Nephron progenitor cell (in vitro differentiated cells): ENCODE measurements around the gene SCMH1.
A peak's percentile ranks its signal among the peaks of the same experiment; 100 is the strongest.

ENCODE experiments used
- DNase-seq: peaks from one replicate; pipeline ENCODE4 v3.0.0; 2021
- H3K27ac Mint-ChIP-seq: 2 replicates; pipeline ENCODE4 v1.8.0; 2021; ENCODE audit warnings: mild to moderate bottlenecking, moderate library complexity, mixed read lengths
- H3K27me3 Mint-ChIP-seq: 2 replicates; pipeline ENCODE4 v1.8.0; 2021; ENCODE audit warnings: mild to moderate bottlenecking, low read depth, mixed read lengths; ENCODE audit not compliant: poor library complexity
- H3K36me3 Mint-ChIP-seq: 2 replicates; pipeline ENCODE4 v1.8.0; 2021; ENCODE audit warnings: low read depth, mixed read lengths
- H3K4me1 Mint-ChIP-seq: 2 replicates; pipeline ENCODE4 v1.8.0; 2021; ENCODE audit warnings: mixed read lengths
- H3K4me3 Mint-ChIP-seq: 2 replicates; pipeline ENCODE4 v1.8.0; 2021; ENCODE audit warnings: mild to moderate bottlenecking, moderate library complexity, mixed read lengths
- H3K9me3 Mint-ChIP-seq: 2 replicates; pipeline ENCODE4 v1.8.0; 2021; ENCODE audit warnings: mild to moderate bottlenecking, moderate library complexity, mixed read lengths
- TF ChIP-seq, protein P1 (sequence below): fragments of 200-600 bp; sonication (generic); IDR thresholded peaks from 2 replicates; pipeline ENCODE4 v1.5.0; 2021; ENCODE audit warnings: antibody characterized with exemption

The SCMH1 gene

DNA sequence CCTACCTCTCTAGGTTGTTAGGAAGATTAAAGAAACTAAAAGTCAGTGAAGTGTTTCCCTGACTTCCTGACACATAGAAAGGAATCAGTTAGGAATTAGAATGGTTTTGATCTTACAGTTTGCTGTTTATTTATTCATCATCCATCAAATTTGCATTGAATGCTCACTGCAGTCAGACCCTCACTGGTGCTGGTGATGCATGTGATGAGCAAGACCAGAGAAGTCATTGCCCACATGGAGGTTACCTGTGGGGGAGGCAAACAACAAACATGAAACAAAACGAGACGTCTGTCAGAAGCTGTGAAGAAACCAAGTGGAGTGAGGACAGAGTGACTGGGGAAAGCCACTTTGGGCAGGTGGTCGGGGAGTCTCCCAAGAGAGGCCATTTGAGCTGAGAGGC lies 256.2 kb downstream of the SCMH1 start:
- peak overlapping the region; percentile 80 for H3K27ac Mint-ChIP-seq
- H3K27me3 Mint-ChIP-seq: peaks cover 3% of the 10 kb centered on the region
- DNase-seq: no peak
- H3K36me3 Mint-ChIP-seq: peaks cover 64% of the 10 kb centered on the region
- no peaks in the 10 kb centered on the region for H3K9me3 Mint-ChIP-seq
- peak overlapping the region; percentile 64 for H3K4me3 Mint-ChIP-seq
- TF ChIP-seq, protein P1, sequence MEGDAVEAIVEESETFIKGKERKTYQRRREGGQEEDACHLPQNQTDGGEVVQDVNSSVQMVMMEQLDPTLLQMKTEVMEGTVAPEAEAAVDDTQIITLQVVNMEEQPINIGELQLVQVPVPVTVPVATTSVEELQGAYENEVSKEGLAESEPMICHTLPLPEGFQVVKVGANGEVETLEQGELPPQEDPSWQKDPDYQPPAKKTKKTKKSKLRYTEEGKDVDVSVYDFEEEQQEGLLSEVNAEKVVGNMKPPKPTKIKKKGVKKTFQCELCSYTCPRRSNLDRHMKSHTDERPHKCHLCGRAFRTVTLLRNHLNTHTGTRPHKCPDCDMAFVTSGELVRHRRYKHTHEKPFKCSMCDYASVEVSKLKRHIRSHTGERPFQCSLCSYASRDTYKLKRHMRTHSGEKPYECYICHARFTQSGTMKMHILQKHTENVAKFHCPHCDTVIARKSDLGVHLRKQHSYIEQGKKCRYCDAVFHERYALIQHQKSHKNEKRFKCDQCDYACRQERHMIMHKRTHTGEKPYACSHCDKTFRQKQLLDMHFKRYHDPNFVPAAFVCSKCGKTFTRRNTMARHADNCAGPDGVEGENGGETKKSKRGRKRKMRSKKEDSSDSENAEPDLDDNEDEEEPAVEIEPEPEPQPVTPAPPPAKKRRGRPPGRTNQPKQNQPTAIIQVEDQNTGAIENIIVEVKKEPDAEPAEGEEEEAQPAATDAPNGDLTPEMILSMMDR: no peak
- peaks cover 68% of the 10 kb centered on the region for H3K4me1 Mint-ChIP-seq

DNA sequence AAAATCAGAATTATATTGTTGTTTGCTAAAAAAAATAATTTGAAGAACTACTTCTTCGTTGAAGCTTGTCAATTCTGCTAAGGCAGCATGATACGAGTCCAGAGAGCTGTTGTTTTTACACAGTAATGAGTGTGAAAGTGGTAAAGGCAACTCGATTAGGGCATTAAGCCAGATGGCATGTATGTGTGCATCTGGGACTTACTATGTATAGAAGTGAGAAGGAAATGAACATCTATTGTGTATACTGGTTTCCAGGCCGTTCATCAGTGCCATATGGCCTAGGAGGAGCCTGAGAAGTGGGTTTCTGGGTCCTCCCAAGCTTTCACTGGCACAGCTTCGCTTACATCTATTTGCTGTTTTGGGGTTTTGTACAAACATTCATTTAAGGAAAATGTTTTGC lies 256.9 kb downstream of the SCMH1 start:
- Mint-ChIP-seq H3K36me3 (peaks cover 57% of the 10 kb centered on the region), H3K9me3 (no peaks in the 10 kb centered on the region), H3K4me3 (no peak overlapping the region), H3K4me1 (peaks cover 74% of the 10 kb centered on the region), H3K27ac (peak overlapping the region; percentile 80), H3K27me3 (peaks cover 3% of the 10 kb centered on the region)
- DNase-seq: no peak
- TF ChIP-seq, protein P1: no peak

DNA sequence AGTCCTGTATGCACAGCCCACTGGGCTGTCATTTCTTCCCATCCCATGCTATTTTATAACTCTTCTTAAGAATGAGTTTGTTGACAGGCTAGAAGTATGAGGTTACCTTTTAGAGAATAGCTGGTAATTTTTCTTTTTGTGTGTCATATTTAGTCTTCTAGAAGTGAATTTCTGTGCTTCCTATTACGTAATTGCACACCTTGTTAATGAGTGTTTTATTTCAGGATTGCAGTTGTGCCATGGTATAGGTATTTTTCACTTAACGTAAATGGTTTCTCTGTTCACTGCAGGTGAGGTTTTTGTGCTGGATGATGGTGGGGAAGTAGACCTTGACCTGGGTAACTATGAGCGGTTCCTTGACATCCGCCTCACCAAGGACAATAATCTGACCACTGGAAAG lies 257.6 kb downstream of the SCMH1 start:
- no peaks in the 10 kb centered on the region for H3K9me3 Mint-ChIP-seq
- H3K4me1 Mint-ChIP-seq: peaks cover 74% of the 10 kb centered on the region
- peaks cover 50% of the 10 kb centered on the region for H3K36me3 Mint-ChIP-seq
- H3K27me3 Mint-ChIP-seq: peaks cover 3% of the 10 kb centered on the region
- TF ChIP-seq, protein P1: no peak
- H3K4me3 Mint-ChIP-seq: no peak overlapping the region
- H3K27ac Mint-ChIP-seq: no peak overlapping the region
- DNase-seq: no peak

DNA sequence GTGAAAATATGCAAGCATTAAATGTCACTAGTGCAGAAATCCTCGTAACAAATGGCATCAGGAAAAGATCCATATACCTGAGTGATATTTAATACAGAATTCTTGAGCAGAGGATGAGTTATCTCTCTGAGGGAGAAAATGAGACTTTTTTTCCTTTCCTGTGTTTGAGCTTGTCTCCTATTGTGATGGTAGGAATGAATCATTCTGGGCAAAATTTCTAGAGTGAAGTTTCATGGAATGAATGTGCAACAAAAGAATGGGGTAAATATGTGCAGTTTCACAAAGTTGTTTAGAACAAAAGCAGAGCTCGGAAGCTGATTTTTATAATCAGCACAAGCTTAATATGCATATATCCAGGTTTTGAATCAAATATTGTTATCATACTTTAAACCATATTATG lies 258.0 kb downstream of the SCMH1 start:
- Mint-ChIP-seq H3K36me3 (peaks cover 46% of the 10 kb centered on the region), H3K9me3 (no peaks in the 10 kb centered on the region), H3K4me3 (no peak overlapping the region), H3K4me1 (peaks cover 74% of the 10 kb centered on the region), H3K27ac (no peak overlapping the region), H3K27me3 (peaks cover 3% of the 10 kb centered on the region)
- DNase-seq: no peak
- TF ChIP-seq, protein P1: no peak

DNA sequence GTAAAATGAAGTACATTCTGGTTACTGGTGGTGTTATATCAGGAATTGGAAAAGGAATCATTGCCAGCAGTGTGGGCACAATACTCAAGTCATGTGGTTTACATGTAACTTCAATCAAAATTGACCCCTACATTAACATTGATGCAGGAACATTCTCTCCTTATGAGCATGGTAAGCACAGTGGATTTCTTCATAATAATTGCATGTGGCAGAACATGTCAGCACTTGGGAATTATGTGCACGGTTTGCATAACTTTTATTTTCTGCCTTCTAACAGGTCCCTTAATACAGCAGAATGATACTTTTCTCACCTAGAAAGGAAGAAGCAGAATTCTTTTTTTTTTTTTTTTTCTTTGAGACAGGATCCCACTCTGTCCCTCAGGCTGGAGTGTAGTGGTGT lies 258.8 kb downstream of the SCMH1 start:
- Mint-ChIP-seq H3K4me3 (no peak overlapping the region), H3K27ac (no peak overlapping the region), H3K4me1 (peaks cover 74% of the 10 kb centered on the region)

DNA sequence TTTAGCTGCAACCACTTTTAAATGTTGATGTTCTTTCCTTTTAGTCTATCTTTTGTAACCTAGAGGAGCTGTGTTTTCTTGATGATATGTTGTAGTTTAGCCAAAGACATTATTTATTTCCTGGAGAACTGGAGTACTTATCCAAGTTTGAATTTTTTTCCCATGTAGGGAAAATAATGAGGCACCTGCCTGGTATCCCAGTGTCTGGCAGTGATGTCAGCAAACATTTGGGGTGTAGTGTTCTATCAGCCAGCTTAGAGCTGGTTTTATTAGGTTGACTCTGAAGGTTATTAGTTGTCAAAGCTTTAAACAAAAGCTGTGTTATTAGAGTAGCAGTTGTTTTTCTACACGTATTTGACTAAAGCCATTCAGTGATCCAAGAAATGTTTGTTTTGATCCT lies 259.4 kb downstream of the SCMH1 start:
- Mint-ChIP-seq H3K4me1 (peaks cover 74% of the 10 kb centered on the region), H3K36me3 (peaks cover 32% of the 10 kb centered on the region), H3K4me3 (no peak overlapping the region), H3K27ac (no peak overlapping the region), H3K9me3 (no peaks in the 10 kb centered on the region), H3K27me3 (peaks cover 6% of the 10 kb centered on the region)
- DNase-seq: no peak
- TF ChIP-seq, protein P1: no peak

More for the DNA sequence above, 258.8 kb downstream of the SCMH1 start:
- Mint-ChIP-seq H3K9me3 (no peaks in the 10 kb centered on the region), H3K36me3 (peaks cover 38% of the 10 kb centered on the region), H3K27me3 (peaks cover 6% of the 10 kb centered on the region)
- no peak for DNase-seq
- TF ChIP-seq, protein P1: no peak
